ENCODE data around the gene RPS17.
"Not testable (repeated sequence)": the region's sequence is repeated elsewhere in the genome, so short reads cannot be mapped to it uniquely, and the experiment has no call there.

Gene RPS17

GRCh38 chr15:82549199-82549665 lies 9.0 kb upstream of the RPS17 start:
- FAIRE-seq (no peak), DNase-seq (ENCODE audit: insufficient read length, low spot score) (no peak)

GRCh38 chr15:82548700-82549099 lies 8.4 kb upstream of the RPS17 start:
- DNase-seq (ENCODE audit: insufficient read length, low spot score): no peak
- FAIRE-seq: no peak

- FAIRE-seq (no peak), DNase-seq (ENCODE audit: insufficient read length, low spot score) (no peak)
Measured at GRCh38 chr15:82545478-82545877, 5.2 kb upstream of the RPS17 start.

- no peak for FAIRE-seq
- DNase-seq (ENCODE audit: insufficient read length, low spot score): no peak
Measured at GRCh38 chr15:82545002-82545401, 4.7 kb upstream of the RPS17 start.

- DNase-seq (ENCODE audit: insufficient read length, low spot score) (no peak), FAIRE-seq (no peak)
Measured at GRCh38 chr15:82544431-82544830, 4.2 kb upstream of the RPS17 start.

- no peak for DNase-seq (ENCODE audit: insufficient read length, low spot score)
- FAIRE-seq: no peak
Measured at GRCh38 chr15:82543160-82543559, 2.9 kb upstream of the RPS17 start.

GRCh38 chr15:82540984-82541431 lies 751 bp upstream of the RPS17 start:
- DNase-seq (ENCODE audit: insufficient read length, low spot score) (peak; percentile 20), FAIRE-seq (no peak)

- FAIRE-seq: no peak
- no peak for DNase-seq (ENCODE audit: insufficient read length, low spot score)
Measured at GRCh38 chr15:82539691-82540054, 584 bp downstream of the RPS17 start.

- FAIRE-seq (no peak), DNase-seq (ENCODE audit: insufficient read length, low spot score) (no peak)
Measured at GRCh38 chr15:82538961-82539690, 1.1 kb downstream of the RPS17 start.

- DNase-seq (ENCODE audit: insufficient read length, low spot score): no peak
- no peak for FAIRE-seq
Measured at GRCh38 chr15:82537351-82537908, 2.8 kb downstream of the RPS17 start.

GRCh38 chr15:82536409-82537350 lies 3.6 kb downstream of the RPS17 start:
- FAIRE-seq (no peak), DNase-seq (ENCODE audit: insufficient read length, low spot score) (no peak)

GRCh38 chr15:82535566-82536408 lies 4.5 kb downstream of the RPS17 start:
- DNase-seq (ENCODE audit: insufficient read length, low spot score) (no peak), FAIRE-seq (no peak)

- FAIRE-seq; DNase-seq (ENCODE audit: insufficient read length, low spot score): not testable (repeated sequence)
Measured at GRCh38 chr15:82535151-82535550, 5.1 kb downstream of the RPS17 start.

GRCh38 chr15:82534457-82534861 lies 5.8 kb downstream of the RPS17 start:
- DNase-seq (ENCODE audit: insufficient read length, low spot score); FAIRE-seq: not testable (repeated sequence)

- DNase-seq (ENCODE audit: insufficient read length, low spot score) (no peak), FAIRE-seq (no peak)
Measured at GRCh38 chr15:82533801-82534200, 6.5 kb downstream of the RPS17 start.

GRCh38 chr15:82532991-82533481 lies 7.2 kb downstream of the RPS17 start:
- FAIRE-seq (no peak), DNase-seq (ENCODE audit: insufficient read length, low spot score) (no peak)

- FAIRE-seq: no peak
- no peak for DNase-seq (ENCODE audit: insufficient read length, low spot score)
Measured at GRCh38 chr15:82532383-82532990, 7.8 kb downstream of the RPS17 start.

GRCh38 chr15:82531496-82532382 lies 8.5 kb downstream of the RPS17 start:
- FAIRE-seq (no peak), DNase-seq (ENCODE audit: insufficient read length, low spot score) (no peak)

Measured in HTR-8/SVneo (cell line).